ENCODE measurements around the gene CHST8.

CHST8 gene

GRCh38 chr19:33641261-33641660 is 19.5 kb downstream of the CHST8 start:
- DNase-seq (ENCODE audit: extremely low read depth, low read depth), result no peak
- TF ChIP-seq CTCF (IDR thresholded peaks at IDR 0.05; ENCODE audit: low read depth, low read length, missing control alignments), result no peak
- no peak overlapping the region for H3K4me3 ChIP-seq (replicated peaks; ENCODE audit: low read depth, low read length)

DNA sequence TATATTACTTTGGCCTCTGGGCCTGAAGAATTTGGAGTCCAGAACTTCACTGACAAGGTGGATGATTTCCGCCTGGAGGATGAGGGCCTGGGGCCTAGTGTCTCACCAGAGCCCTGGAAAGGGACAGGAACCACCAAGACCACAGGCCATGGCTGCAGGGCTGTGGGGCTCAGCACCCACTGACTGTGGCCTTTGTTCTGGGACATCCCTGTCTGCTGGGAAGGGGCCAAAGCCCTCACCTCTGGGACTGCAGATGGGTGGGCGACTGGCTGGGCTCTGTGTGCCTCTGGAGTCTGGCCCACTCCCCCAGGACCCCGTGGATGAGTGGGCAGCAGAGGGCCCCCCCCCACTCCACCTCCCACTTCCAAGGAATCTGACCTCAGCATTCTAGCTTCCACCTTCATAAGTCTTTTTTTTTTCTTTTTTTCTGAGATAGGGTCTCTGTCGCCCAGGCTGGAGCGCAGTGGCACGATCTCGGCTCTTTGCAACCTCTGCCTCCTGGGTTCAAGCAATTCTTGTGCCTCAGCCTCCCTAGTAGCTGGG is 20.3 kb downstream of the CHST8 start:
- TF ChIP-seq CTCF (IDR thresholded peaks at IDR 0.05; ENCODE audit: low read depth, low read length, missing control alignments), result no peak
- no peak overlapping the region for H3K4me3 ChIP-seq (replicated peaks; ENCODE audit: low read depth, low read length)
- no peak for DNase-seq (ENCODE audit: extremely low read depth, low read depth)

- no peak for DNase-seq (ENCODE audit: extremely low read depth, low read depth)
- no peak for TF ChIP-seq CTCF (IDR thresholded peaks at IDR 0.05; ENCODE audit: low read depth, low read length, missing control alignments)
These were observed 22.6 kb downstream of the CHST8 start for GRCh38 chr19:33644284-33644836.

DNA sequence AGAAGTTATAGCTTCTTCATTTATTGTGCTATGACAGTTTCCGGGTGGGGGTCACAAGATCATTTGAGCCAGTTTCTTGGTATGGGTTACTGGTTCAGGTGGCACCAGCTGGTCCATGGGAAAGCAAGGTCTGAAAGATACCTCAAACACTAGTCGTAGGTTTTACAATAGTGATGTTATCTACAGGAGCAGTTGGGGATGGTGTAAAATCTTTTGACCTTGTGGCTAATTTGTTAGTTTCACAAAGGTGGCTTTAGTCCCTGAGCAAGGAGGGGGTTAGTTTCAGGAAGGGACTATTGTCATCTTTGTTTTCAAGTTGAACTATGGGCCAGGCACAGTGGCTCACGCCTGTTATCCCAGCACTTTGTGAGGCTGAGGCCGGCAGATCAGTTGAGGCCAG is 24.6 kb downstream of the CHST8 start:
- no peak overlapping the region for H3K4me3 ChIP-seq (replicated peaks; ENCODE audit: low read depth, low read length)
- no peak for DNase-seq (ENCODE audit: extremely low read depth, low read depth)
- no peak for TF ChIP-seq CTCF (IDR thresholded peaks at IDR 0.05; ENCODE audit: low read depth, low read length, missing control alignments)

More at GRCh38 chr19:33644284-33644836, 22.6 kb downstream of the CHST8 start:
- H3K4me3 ChIP-seq (replicated peaks; ENCODE audit: low read depth, low read length), result no peak overlapping the region

- no peak for DNase-seq (ENCODE audit: extremely low read depth, low read depth)
- no peak for TF ChIP-seq CTCF (IDR thresholded peaks at IDR 0.05; ENCODE audit: low read depth, low read length, missing control alignments)
- no peak overlapping the region for H3K4me3 ChIP-seq (replicated peaks; ENCODE audit: low read depth, low read length)
These were observed 25.4 kb downstream of the CHST8 start for GRCh38 chr19:33647146-33647545.

DNA sequence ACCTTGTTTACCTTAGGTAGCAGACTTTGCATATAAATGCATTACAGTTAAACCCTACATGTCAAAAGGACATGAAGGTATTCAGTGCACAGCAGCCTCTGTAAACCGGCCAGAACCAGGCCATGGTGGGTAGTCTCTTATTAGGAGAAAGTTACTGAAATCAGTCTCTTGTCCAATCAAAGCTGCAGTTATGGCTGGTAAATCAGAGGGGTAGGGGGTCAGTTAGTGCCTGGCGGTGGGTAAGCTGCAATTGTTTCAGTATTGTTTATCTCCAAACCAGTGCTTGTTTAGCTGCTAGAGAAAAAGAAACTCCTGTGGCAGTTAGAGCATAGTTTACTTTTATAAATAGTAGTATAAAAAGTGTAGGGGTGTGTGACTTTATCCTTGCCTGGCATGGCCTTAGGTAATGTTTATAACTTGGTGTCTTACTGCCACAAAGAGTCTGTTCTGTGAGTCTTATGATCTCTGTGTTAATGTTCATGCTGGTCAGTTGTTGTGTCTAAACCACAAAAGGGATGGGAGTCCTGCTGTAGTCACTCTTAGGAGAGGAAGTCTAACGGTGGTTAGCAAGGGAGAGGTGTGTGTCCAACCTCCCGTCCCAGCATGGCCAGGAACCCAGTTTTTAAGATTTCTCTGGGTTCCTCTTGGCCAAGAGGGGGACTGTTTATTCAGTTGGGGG is 28.0 kb downstream of the CHST8 start:
- H3K4me3 ChIP-seq (replicated peaks; ENCODE audit: low read depth, low read length), result no peak overlapping the region
- no peak for TF ChIP-seq CTCF (IDR thresholded peaks at IDR 0.05; ENCODE audit: low read depth, low read length, missing control alignments)
- no peak for DNase-seq (ENCODE audit: extremely low read depth, low read depth)

Data from HFF-Myc (cell line).